Heart right ventricle (tissue), 16 donors: Measurements from ENCODE around the gene SLC35F3. TPM values are rescaled to one million over a fixed set of nuclear protein-coding genes. Genes with fewer than 3 reads are reported as not detected.

Source experiments
- ATAC-seq, 8 donors: fragments of 200-7000 bp; cut with Tn5 transposase; one replicate each; pipeline ENCODE4 v1.9.1; 2020; ENCODE audit warnings: mild to moderate bottlenecking in 8 of 8, moderate library complexity in 8 of 8, moderate number of reproducible peaks in 1 of 8
- DNase-seq, 2 donors: peaks; one replicate each; pipeline ENCODE4 v3.0.0-alpha.2; 2020
- H3K27ac ChIP-seq, 10 donors: fragments of 200-600 bp; sonication (generic) in 2 of 10; one replicate each; pipeline versions ENCODE4 v1.5.0 to v1.8.0; 2020 to 2022; ENCODE audit warnings: mild to moderate bottlenecking in 3 of 10
- H3K27me3 ChIP-seq, 7 donors: fragments of 200-600 bp; one replicate each; pipeline ENCODE4 v1.8.0; 2021 to 2022; ENCODE audit warnings: mild to moderate bottlenecking in 2 of 7
- H3K36me3 ChIP-seq, 9 donors: fragments of 200-600 bp; sonication (generic) in 1 of 9; one replicate each; pipeline versions ENCODE4 v1.5.0 to v1.8.0; 2020 to 2022; ENCODE audit warnings: mild to moderate bottlenecking in 2 of 9
- H3K4me1 ChIP-seq, 9 donors: fragments of 200-600 bp; sonication (generic) in 1 of 9; one replicate each; pipeline versions ENCODE4 v1.5.0 to v1.8.0; 2020 to 2022; ENCODE audit warnings: mild to moderate bottlenecking in 4 of 9
- H3K4me3 ChIP-seq, 10 donors: fragments of 200-600 bp; sonication (generic) in 2 of 10; one replicate each; pipeline versions ENCODE4 v1.5.0 to v1.8.0; 2020 to 2022; ENCODE audit warnings: mild to moderate bottlenecking in 7 of 10, moderate library complexity in 2 of 10
- H3K9me3 ChIP-seq, 11 donors: fragments of 200-600 bp in 10 of 11; sonication (generic) in 2 of 11; one replicate each; pipeline versions ENCODE4 v1.5.0 to v1.8.0; 2013 to 2022; ENCODE audit warnings: mild to moderate bottlenecking in 2 of 11, control low read depth in 1 of 11, moderate library complexity in 1 of 11
- CTCF ChIP-seq, 9 donors: fragments of 200-600 bp; sonication (generic) in 2 of 9; IDR thresholded peaks; one replicate each; pipeline versions ENCODE4 v1.5.0 to v1.8.0; 2021 to 2022; ENCODE audit warnings: antibody characterized with exemption in 9 of 9, mild to moderate bottlenecking in 5 of 9, moderate library complexity in 1 of 9
- WGBS, 2 donors: extraction: QIAGEN DNeasy Blood & Tissue Kit; methylation state at CpG; one replicate each; pipeline ENCODE4 v1.1.7; 2013; ENCODE audit warnings: inconsistent platforms in 1 of 2; 5-methylcytosine and 5-hydroxymethylcytosine counted together
- intact Hi-C, 10 donors: fragments of 100-400 bp; cut with DNase I; formaldehyde crosslinking; loops; one replicate each; pipeline versions ENCODE4 v1.11.1 to v1.14.2; 2022
- polyA plus RNA-seq, 2 donors: library from polyadenylated mRNA; stranded (reverse); fragments of 200-250 nt; gene quantifications; one replicate each; pipeline ENCODE4 v1.2.3, GENCODE V29; 2013
- total RNA-seq, 10 donors: library from RNA; stranded (reverse); fragmentation: NEBNext Ultra II Directional in 3 of 10; extraction: Animal tissue kit (Norgen Biotek cat#: 25700) in 3 of 10; gene quantifications; one replicate each; pipeline versions ENCODE4 v1.2.1 to v1.2.4, GENCODE V29; 2021 to 2023
- donor health status: Arrhythmogenic right ventricular cardiomyopathy.
- donor health status: ischemic (EF 13 %, LVEDD 7.1; RV severe dilation, severe dysfunction).
- donor health status: healthy with polysubstance abuse.
- donor health status: DM: no; HTN: yes; CAD: no.
- donor health status: DM: no; HTN: no; CAD: no.
- donor health status: ischemic (EF 25% LVEDD 6.9; RV normal size, moderate dysfunction).
- donor health status: ischemic (EF 25% LVEDD 5.7; RV mildly dilated, moderate dysfunction).
- donor health status: healthy.
- donor health status: DM: yes; HTN: yes; CAD: no.
- donor health status: Ischemic cardiomyopathy.
- donor health status: ischemic (EF 35%, LVEDD 5.7; RV mildly dilated, moderate dysfunction).
- donor health status: nonischemic (EF 11% LVEDD 7.7; RV severe dilation, severe dysfunction).
- donor health status: DM: yes; HTN: yes; CAD: no.
- donor health status: PGD.
- donor health status: ischemic (EF 29% LVEDD 5.4; RV normal size, mild dysfunction).
- donor health status: nonischemic (EF 23%, LVEDD 6.1; RV moderate dilation, normal function).

The SLC35F3 gene
- total and polyA plus RNA-seq, 12 donors = 0.04 to 0.09 (median 0.09) TPM; not detected in 9

GRCh38 chr1:234371414-234371813 lies 466.9 kb downstream of the SLC35F3 start:
- no peaks in the 10 kb centered on the region for H3K9me3 ChIP-seq
- intact Hi-C loops = no loop called here
- H3K27ac ChIP-seq = no peak overlapping the region
- DNase-seq (no peak), ATAC-seq (no peak)
- 70 to 72% methylated on average over 2 of the region's 2 CpGs for WGBS, 2 donors
- TF ChIP-seq CTCF (IDR thresholded peaks at IDR 0.05) = no peak
- H3K4me3 ChIP-seq = no peak overlapping the region
- H3K27me3 ChIP-seq = peaks cover 0 to 4% (median 0%) of the 10 kb centered on the region in 7 donors
- peaks cover 0 to 15% (median 7%) of the 10 kb centered on the region in 9 donors for H3K36me3 ChIP-seq
- H3K4me1 ChIP-seq = peaks cover 6 to 31% (median 20%) of the 10 kb centered on the region in 9 donors

GRCh38 chr1:234372011-234372757 lies 467.7 kb downstream of the SLC35F3 start:
- peaks cover 6 to 31% (median 20%) of the 10 kb centered on the region in 9 donors for H3K4me1 ChIP-seq
- peaks cover 0 to 23% (median 14%) of the 10 kb centered on the region in 9 donors for H3K36me3 ChIP-seq
- intact Hi-C loops = no loop called here
- ATAC-seq (no peak), DNase-seq (no peak)
- H3K27me3 ChIP-seq = no peaks in the 10 kb centered on the region
- H3K9me3 ChIP-seq = no peaks in the 10 kb centered on the region
- WGBS, 2 donors = 53 to 57% methylated on average over 9 of the region's 9 CpGs
- no peak for TF ChIP-seq CTCF (IDR thresholded peaks at IDR 0.05)
- H3K4me3 ChIP-seq = peak overlapping the region; percentile 53 to 88 (median 76)
- peak overlapping the region in 7 of 10 donors; percentile 92 to 98 (median 96) for H3K27ac ChIP-seq

- no peak for TF ChIP-seq CTCF (IDR thresholded peaks at IDR 0.05)
- H3K4me3 ChIP-seq = peak within 1 kb of the TSS; percentile 53 to 88 (median 76)
- no peaks in the 10 kb centered on the region for H3K27me3 ChIP-seq
- DNase-seq (peak; percentile 89 to 94), ATAC-seq (peak; percentile 94 to 98 (median 98))
- H3K9me3 ChIP-seq = no peaks in the 10 kb centered on the region
- H3K4me1 ChIP-seq = peaks cover 6 to 31% (median 20%) of the 10 kb centered on the region in 9 donors
- intact Hi-C loops = no loop called here
- H3K36me3 ChIP-seq = peaks cover 0 to 34% (median 24%) of the 10 kb centered on the region in 9 donors
- 0% methylated on average over 62 of the region's 62 CpGs for WGBS, 2 donors
- peak within 1 kb of the TSS; percentile 92 to 98 (median 96) for H3K27ac ChIP-seq
These were observed 468.8 kb downstream of the SLC35F3 start, which contains the start of gene COA6 for GRCh38 chr1:234373064-234373958. TSS of gene COA6 (plus strand) at chr1:234373456. CDS start at chr1:234373467, 11 bp downstream.

- peaks cover 0 to 39% (median 29%) of the 10 kb centered on the region in 9 donors for H3K36me3 ChIP-seq
- 1 to 2% methylated on average over 6 of the region's 6 CpGs for WGBS, 2 donors
- no peak for TF ChIP-seq CTCF (IDR thresholded peaks at IDR 0.05)
- intact Hi-C loops = no loop called here
- no peaks in the 10 kb centered on the region for H3K27me3 ChIP-seq
- H3K4me3 ChIP-seq = peak overlapping the region; percentile 53 to 88 (median 76)
- H3K4me1 ChIP-seq = peaks cover 6 to 31% (median 20%) of the 10 kb centered on the region in 9 donors
- DNase-seq = no peak
- H3K27ac ChIP-seq = peak overlapping the region; percentile 92 to 98 (median 96)
- H3K9me3 ChIP-seq = no peaks in the 10 kb centered on the region
- peak; percentile 28 to 78 (median 52) for ATAC-seq
These were observed 469.4 kb downstream of the SLC35F3 start for GRCh38 chr1:234373959-234374254.
